ENCODE measurements around the gene SLC35F6.
A peak's percentile ranks its signal among the peaks of the same experiment; 100 is the strongest.

The SLC35F6 gene

GRCh38 chr2:26764078-26764887 lies at the start of gene SLC35F6:
TSS of gene SLC35F6 (plus strand) at chr2:26764284. CDS start at chr2:26764350, 66 bp downstream.
- DNase-seq (ENCODE audit: low read depth in 1 of 2, low spot score in 1 of 2), result peak; percentile 62 to 78

- DNase-seq (ENCODE audit: low read depth in 1 of 2, low spot score in 1 of 2), result no peak
Observed at GRCh38 chr2:26715528-26716270, 48.4 kb upstream of the SLC35F6 start.

GRCh38 chr2:26716340-26716739 lies 47.7 kb upstream of the SLC35F6 start:
- DNase-seq (ENCODE audit: low read depth in 1 of 2, low spot score in 1 of 2), result no peak

GRCh38 chr2:26716769-26717168 lies 47.3 kb upstream of the SLC35F6 start:
- no peak for DNase-seq (ENCODE audit: low read depth in 1 of 2, low spot score in 1 of 2)

- DNase-seq (ENCODE audit: low read depth in 1 of 2, low spot score in 1 of 2), result no peak
Observed at GRCh38 chr2:26717362-26717761, 46.7 kb upstream of the SLC35F6 start.

- DNase-seq (ENCODE audit: low read depth in 1 of 2, low spot score in 1 of 2), result no peak
Observed at GRCh38 chr2:26718949-26719686, 45.0 kb upstream of the SLC35F6 start.

- DNase-seq (ENCODE audit: low read depth in 1 of 2, low spot score in 1 of 2), result no peak
Observed at GRCh38 chr2:26720322-26721114, 43.6 kb upstream of the SLC35F6 start.

- DNase-seq (ENCODE audit: low read depth in 1 of 2, low spot score in 1 of 2), result no peak
Observed at GRCh38 chr2:26721115-26722032, 42.7 kb upstream of the SLC35F6 start.

- DNase-seq (ENCODE audit: low read depth in 1 of 2, low spot score in 1 of 2), result no peak
Observed at GRCh38 chr2:26722328-26722727, 41.8 kb upstream of the SLC35F6 start.

- no peak for DNase-seq (ENCODE audit: low read depth in 1 of 2, low spot score in 1 of 2)
Observed at GRCh38 chr2:26722911-26723310, 41.2 kb upstream of the SLC35F6 start.

GRCh38 chr2:26723475-26723874 lies 40.6 kb upstream of the SLC35F6 start:
- no peak for DNase-seq (ENCODE audit: low read depth in 1 of 2, low spot score in 1 of 2)

GRCh38 chr2:26723991-26724750 lies 39.9 kb upstream of the SLC35F6 start:
- no peak for DNase-seq (ENCODE audit: low read depth in 1 of 2, low spot score in 1 of 2)

GRCh38 chr2:26724784-26725520 lies 39.1 kb upstream of the SLC35F6 start:
- no peak for DNase-seq (ENCODE audit: low read depth in 1 of 2, low spot score in 1 of 2)

GRCh38 chr2:26725521-26725820 lies 38.6 kb upstream of the SLC35F6 start:
- DNase-seq (ENCODE audit: low read depth in 1 of 2, low spot score in 1 of 2), result no peak

GRCh38 chr2:26726228-26726627 lies 37.9 kb upstream of the SLC35F6 start:
- DNase-seq (ENCODE audit: low read depth in 1 of 2, low spot score in 1 of 2), result no peak

GRCh38 chr2:26727641-26728561 lies 36.2 kb upstream of the SLC35F6 start:
- DNase-seq (ENCODE audit: low read depth in 1 of 2, low spot score in 1 of 2), result no peak

- no peak for DNase-seq (ENCODE audit: low read depth in 1 of 2, low spot score in 1 of 2)
Observed at GRCh38 chr2:26729311-26729710, 34.8 kb upstream of the SLC35F6 start.

Data from activated T-helper 1 cell treated with anti-CD3 and anti-CD28 coated beads, Interleukin-2, amount 50 U/mL, for 16 hours (primary cell).